Measurements from ENCODE around the gene ZNF791.

Gene ZNF791

DNA sequence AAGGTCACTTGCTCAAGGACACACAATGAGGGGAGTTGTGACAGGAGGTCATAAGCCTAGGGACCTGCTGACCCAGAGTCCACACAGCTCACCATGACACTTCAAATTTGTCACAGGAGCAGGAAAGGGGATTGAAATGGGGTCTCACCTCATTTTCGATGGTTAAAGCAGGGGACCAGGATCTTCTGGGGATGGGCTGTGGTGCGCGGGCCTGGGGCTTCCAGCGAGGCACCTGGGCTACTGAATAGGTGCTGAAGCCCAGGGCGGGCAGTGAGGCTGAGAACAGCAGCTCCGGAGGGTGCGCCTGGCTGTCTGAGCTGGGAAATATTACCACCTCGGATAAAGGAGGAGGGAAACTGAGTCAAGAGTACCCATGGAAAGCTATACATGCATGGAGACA, 44.8 kb downstream of the ZNF791 start:
- no peaks in the 10 kb centered on the region for H3K4me1 ChIP-seq (ENCODE audit: control insufficient read depth in 1 of 2, insufficient read depth in 2 of 2, low read length in 2 of 2)
- peaks cover 22 to 52% of the 10 kb centered on the region in 2 donors for H3K36me3 ChIP-seq (ENCODE audit: control insufficient read depth in 1 of 2, insufficient read depth in 2 of 2, low read length in 2 of 2)
- H3K9me3 ChIP-seq (ENCODE audit: control insufficient read depth in 1 of 2, low read length in 2 of 2) = no peaks in the 10 kb centered on the region
- no peak overlapping the region for H3K4me3 ChIP-seq (ENCODE audit: low read depth in 1 of 2, low read length in 2 of 2)
- H3K27ac ChIP-seq (ENCODE audit: low read length) = no peak overlapping the region
- H3K27me3 ChIP-seq (ENCODE audit: low read depth, low read length) = no peaks in the 10 kb centered on the region

- no peak overlapping the region for H3K4me3 ChIP-seq (ENCODE audit: low read depth in 1 of 2, low read length in 2 of 2)
- no peak overlapping the region for H3K27ac ChIP-seq (ENCODE audit: low read length)
- H3K36me3 ChIP-seq (ENCODE audit: control insufficient read depth in 1 of 2, insufficient read depth in 2 of 2, low read length in 2 of 2) = peaks cover 27 to 65% of the 10 kb centered on the region in 2 donors
- H3K9me3 ChIP-seq (ENCODE audit: control insufficient read depth in 1 of 2, low read length in 2 of 2) = no peaks in the 10 kb centered on the region
- H3K4me1 ChIP-seq (ENCODE audit: control insufficient read depth in 1 of 2, insufficient read depth in 2 of 2, low read length in 2 of 2) = no peaks in the 10 kb centered on the region
- H3K27me3 ChIP-seq (ENCODE audit: low read depth, low read length) = no peaks in the 10 kb centered on the region
Measured at GRCh38 chr19:12656899-12657571, 46.3 kb downstream of the ZNF791 start.

GRCh38 chr19:12657966-12658365, 47.2 kb downstream of the ZNF791 start:
- Histone ChIP-seq H3K27me3 (ENCODE audit: low read depth, low read length) (no peaks in the 10 kb centered on the region), H3K4me3 (ENCODE audit: low read depth in 1 of 2, low read length in 2 of 2) (no peak overlapping the region), H3K36me3 (ENCODE audit: control insufficient read depth in 1 of 2, insufficient read depth in 2 of 2, low read length in 2 of 2) (peaks cover 27 to 64% of the 10 kb centered on the region in 2 donors), H3K9me3 (ENCODE audit: control insufficient read depth in 1 of 2, low read length in 2 of 2) (no peaks in the 10 kb centered on the region), H3K27ac (ENCODE audit: low read length) (no peak overlapping the region), H3K4me1 (ENCODE audit: control insufficient read depth in 1 of 2, insufficient read depth in 2 of 2, low read length in 2 of 2) (no peaks in the 10 kb centered on the region)

GRCh38 chr19:12660980-12661379, 50.3 kb downstream of the ZNF791 start:
- Histone ChIP-seq H3K27me3 (ENCODE audit: low read depth, low read length) (no peaks in the 10 kb centered on the region), H3K27ac (ENCODE audit: low read length) (no peak overlapping the region), H3K36me3 (ENCODE audit: control insufficient read depth in 1 of 2, insufficient read depth in 2 of 2, low read length in 2 of 2) (peaks cover 25 to 68% of the 10 kb centered on the region in 2 donors), H3K4me1 (ENCODE audit: control insufficient read depth in 1 of 2, insufficient read depth in 2 of 2, low read length in 2 of 2) (peaks cover 0 to 7% of the 10 kb centered on the region in 2 donors), H3K4me3 (ENCODE audit: low read depth in 1 of 2, low read length in 2 of 2) (no peak overlapping the region), H3K9me3 (ENCODE audit: control insufficient read depth in 1 of 2, low read length in 2 of 2) (no peaks in the 10 kb centered on the region)

DNA sequence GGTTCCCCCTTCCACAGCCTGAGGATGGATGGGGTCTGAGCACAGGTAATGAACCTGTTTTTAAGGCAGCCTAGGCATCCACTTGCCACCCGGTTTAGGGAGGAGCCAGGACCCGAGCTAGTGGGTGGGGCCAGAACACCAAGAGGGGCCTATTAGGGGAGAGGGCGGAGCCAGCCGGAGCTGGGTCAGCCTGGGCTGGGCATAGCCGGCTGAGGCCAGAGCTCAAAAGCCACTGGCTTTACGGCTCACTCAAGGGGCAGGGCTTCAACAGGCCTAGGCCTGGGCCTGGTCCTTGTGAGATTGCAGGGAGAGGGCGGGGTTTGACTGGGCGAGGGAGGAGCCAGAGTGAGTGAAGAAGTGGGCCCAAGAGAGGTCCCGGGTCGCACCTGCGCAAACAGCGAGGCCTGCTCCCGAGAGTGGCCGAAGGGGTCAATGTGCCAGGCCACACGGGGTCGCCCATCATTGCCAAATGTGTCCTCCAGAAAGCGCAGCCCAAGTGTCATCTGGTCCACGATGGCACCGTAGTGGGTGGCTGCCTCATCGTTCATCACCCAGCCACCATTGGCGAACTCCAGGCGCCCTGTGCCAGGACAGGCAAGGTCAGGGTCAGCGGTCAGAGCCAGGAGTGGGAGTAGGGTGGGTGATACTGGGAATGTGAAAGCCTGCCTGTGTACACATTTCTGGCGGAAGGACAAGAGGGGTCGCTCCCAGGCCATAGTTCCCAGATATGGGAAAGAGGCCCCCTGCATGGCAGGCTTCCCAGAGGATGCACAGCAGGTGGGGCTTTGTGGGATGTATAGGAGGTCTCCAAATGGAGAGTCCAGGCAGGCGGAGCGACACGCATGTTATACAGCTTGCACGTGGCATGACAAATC, 53.9 kb downstream of the ZNF791 start:
- peak overlapping the region in 1 of 2 donors; percentile 94 for H3K4me3 ChIP-seq (ENCODE audit: low read depth in 1 of 2, low read length in 2 of 2)
- H3K36me3 ChIP-seq (ENCODE audit: control insufficient read depth in 1 of 2, insufficient read depth in 2 of 2, low read length in 2 of 2) = peaks cover 18 to 42% of the 10 kb centered on the region in 2 donors

DNA sequence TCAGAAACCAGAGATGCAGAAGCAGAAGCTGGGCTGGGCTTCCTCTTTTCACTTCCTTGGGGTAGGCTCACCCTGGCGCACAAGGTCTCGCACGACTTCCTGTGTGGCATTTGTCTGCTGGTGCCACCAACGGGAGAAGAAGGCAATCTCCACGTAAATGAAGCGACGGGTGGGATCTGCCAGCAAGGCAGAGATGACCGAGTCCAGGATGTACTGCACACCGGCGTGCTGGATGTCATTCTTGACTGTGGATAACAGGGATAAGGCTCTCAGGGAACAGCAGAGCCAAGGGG, 54.5 kb downstream of the ZNF791 start:
- no peaks in the 10 kb centered on the region for H3K27me3 ChIP-seq (ENCODE audit: low read depth, low read length)
- H3K4me3 ChIP-seq (ENCODE audit: low read depth in 1 of 2, low read length in 2 of 2) = peak overlapping the region; percentile 94 to 97
- peak overlapping the region; percentile 56 for H3K27ac ChIP-seq (ENCODE audit: low read length)
- H3K36me3 ChIP-seq (ENCODE audit: control insufficient read depth in 1 of 2, insufficient read depth in 2 of 2, low read length in 2 of 2) = peaks cover 15 to 38% of the 10 kb centered on the region in 2 donors
- H3K9me3 ChIP-seq (ENCODE audit: control insufficient read depth in 1 of 2, low read length in 2 of 2) = no peaks in the 10 kb centered on the region
- peaks cover 14 to 37% of the 10 kb centered on the region in 2 donors for H3K4me1 ChIP-seq (ENCODE audit: control insufficient read depth in 1 of 2, insufficient read depth in 2 of 2, low read length in 2 of 2)

More for the DNA sequence above, 53.9 kb downstream of the ZNF791 start:
- H3K4me1 ChIP-seq (ENCODE audit: control insufficient read depth in 1 of 2, insufficient read depth in 2 of 2, low read length in 2 of 2) = peaks cover 11 to 32% of the 10 kb centered on the region in 2 donors
- no peak overlapping the region for H3K27ac ChIP-seq (ENCODE audit: low read length)
- no peaks in the 10 kb centered on the region for H3K9me3 ChIP-seq (ENCODE audit: control insufficient read depth in 1 of 2, low read length in 2 of 2)
- no peaks in the 10 kb centered on the region for H3K27me3 ChIP-seq (ENCODE audit: low read depth, low read length)

DNA sequence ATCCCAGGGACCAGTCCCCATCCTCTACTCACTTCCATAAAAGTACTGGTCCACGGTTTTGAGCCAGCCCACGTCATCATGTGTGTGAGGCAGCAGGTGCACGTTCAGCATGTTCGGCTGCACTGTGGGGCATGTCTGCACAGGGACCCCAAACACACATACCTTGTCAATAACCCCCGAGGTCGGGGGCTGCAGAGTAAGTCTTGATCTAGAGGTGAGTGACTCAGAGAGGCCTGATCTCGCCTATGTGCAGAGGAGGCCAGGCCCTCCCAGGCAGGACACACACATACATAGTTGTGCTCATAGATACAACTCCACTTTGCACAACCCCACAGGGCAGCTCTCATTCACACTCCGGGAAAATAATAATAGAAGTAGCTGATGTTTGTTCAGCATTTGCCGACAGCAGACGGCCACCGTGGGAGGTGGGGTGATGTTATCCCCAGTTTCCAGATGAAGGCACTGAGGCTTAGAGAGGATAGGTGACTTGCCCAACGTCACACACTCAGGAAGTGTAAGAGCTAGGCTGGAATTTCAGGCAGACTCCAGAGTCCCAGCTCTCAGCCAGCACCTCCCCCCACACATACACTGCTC, 55.0 kb downstream of the ZNF791 start:
- Histone ChIP-seq H3K27ac (ENCODE audit: low read length) (peak overlapping the region; percentile 63), H3K27me3 (ENCODE audit: low read depth, low read length) (no peaks in the 10 kb centered on the region), H3K4me1 (ENCODE audit: control insufficient read depth in 1 of 2, insufficient read depth in 2 of 2, low read length in 2 of 2) (peaks cover 19 to 43% of the 10 kb centered on the region in 2 donors), H3K36me3 (ENCODE audit: control insufficient read depth in 1 of 2, insufficient read depth in 2 of 2, low read length in 2 of 2) (peaks cover 15 to 33% of the 10 kb centered on the region in 2 donors), H3K9me3 (ENCODE audit: control insufficient read depth in 1 of 2, low read length in 2 of 2) (no peaks in the 10 kb centered on the region), H3K4me3 (ENCODE audit: low read depth in 1 of 2, low read length in 2 of 2) (peak overlapping the region; percentile 94 to 97)

GRCh38 chr19:12666265-12667048, 55.7 kb downstream of the ZNF791 start, which contains the start of the genes MAN2B1 and WDR83:
MAN2B1 (minus strand) TSS chr19:12666742; CDS start chr19:12666701, 41 bp downstream.
WDR83 (plus strand) TSS chr19:12666807; CDS start chr19:12669791, 2,984 bp downstream.
- no peaks in the 10 kb centered on the region for H3K27me3 ChIP-seq (ENCODE audit: low read depth, low read length)
- peaks cover 10 to 26% of the 10 kb centered on the region in 2 donors for H3K36me3 ChIP-seq (ENCODE audit: control insufficient read depth in 1 of 2, insufficient read depth in 2 of 2, low read length in 2 of 2)
- no peaks in the 10 kb centered on the region for H3K9me3 ChIP-seq (ENCODE audit: control insufficient read depth in 1 of 2, low read length in 2 of 2)
- H3K4me1 ChIP-seq (ENCODE audit: control insufficient read depth in 1 of 2, insufficient read depth in 2 of 2, low read length in 2 of 2) = peaks cover 19 to 46% of the 10 kb centered on the region in 2 donors
- peak within 1 kb of the TSS; percentile 97 to 100 for H3K4me3 ChIP-seq (ENCODE audit: low read depth in 1 of 2, low read length in 2 of 2)
- peak within 1 kb of the TSS; percentile 63 for H3K27ac ChIP-seq (ENCODE audit: low read length)

DNA sequence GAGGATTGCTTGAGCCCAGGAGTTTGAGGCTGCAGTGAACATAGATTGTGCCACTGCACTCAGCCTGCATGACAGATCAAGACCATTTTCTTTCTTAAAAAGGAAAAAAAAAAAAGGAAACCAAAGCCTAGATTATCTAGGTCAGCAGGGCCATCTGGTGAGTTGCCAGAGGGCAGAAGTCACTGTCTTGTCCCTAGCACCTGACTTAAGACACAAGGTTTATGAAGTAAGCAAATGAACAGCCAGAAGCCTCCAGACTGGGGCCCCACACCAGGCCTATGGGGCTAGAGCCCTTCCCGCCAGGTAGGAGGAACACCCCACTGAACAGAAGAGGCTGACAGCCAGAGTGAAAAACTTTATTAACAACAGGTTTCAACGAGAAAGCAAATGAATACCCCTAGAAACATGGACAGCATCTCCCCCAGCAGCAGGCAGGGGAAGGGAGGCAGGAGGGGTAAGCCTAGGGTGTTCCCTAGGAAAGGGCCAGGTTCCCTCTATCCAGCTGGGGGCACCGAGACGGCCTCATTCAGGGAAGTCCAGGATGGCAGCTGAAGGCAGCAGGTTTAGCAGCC, 57.1 kb downstream of the ZNF791 start:
- peaks cover 10 to 27% of the 10 kb centered on the region in 2 donors for H3K36me3 ChIP-seq (ENCODE audit: control insufficient read depth in 1 of 2, insufficient read depth in 2 of 2, low read length in 2 of 2)
- no peaks in the 10 kb centered on the region for H3K27me3 ChIP-seq (ENCODE audit: low read depth, low read length)
- peaks cover 19 to 46% of the 10 kb centered on the region in 2 donors for H3K4me1 ChIP-seq (ENCODE audit: control insufficient read depth in 1 of 2, insufficient read depth in 2 of 2, low read length in 2 of 2)
- peak overlapping the region; percentile 97 to 100 for H3K4me3 ChIP-seq (ENCODE audit: low read depth in 1 of 2, low read length in 2 of 2)
- H3K9me3 ChIP-seq (ENCODE audit: control insufficient read depth in 1 of 2, low read length in 2 of 2) = no peaks in the 10 kb centered on the region
- H3K27ac ChIP-seq (ENCODE audit: low read length) = no peak overlapping the region

GRCh38 chr19:12668346-12668745, 57.6 kb downstream of the ZNF791 start:
- Histone ChIP-seq H3K36me3 (ENCODE audit: control insufficient read depth in 1 of 2, insufficient read depth in 2 of 2, low read length in 2 of 2) (peaks cover 6 to 27% of the 10 kb centered on the region in 2 donors), H3K4me3 (ENCODE audit: low read depth in 1 of 2, low read length in 2 of 2) (peak overlapping the region; percentile 97 to 100), H3K4me1 (ENCODE audit: control insufficient read depth in 1 of 2, insufficient read depth in 2 of 2, low read length in 2 of 2) (peaks cover 19 to 46% of the 10 kb centered on the region in 2 donors), H3K27ac (ENCODE audit: low read length) (peak overlapping the region; percentile 100), H3K9me3 (ENCODE audit: control insufficient read depth in 1 of 2, low read length in 2 of 2) (no peaks in the 10 kb centered on the region), H3K27me3 (ENCODE audit: low read depth, low read length) (no peaks in the 10 kb centered on the region)
